Panc1 (cell line): ENCODE data around the gene ADGRA1. TPM values are rescaled to one million over a fixed set of nuclear protein-coding genes. Genes with fewer than 3 reads are reported as not detected.

Source experiments
- ATAC-seq: fragments of 200-7000 bp; cut with Tn5 transposase; 2 replicates; pipeline ENCODE4 v1.9.1; 2020; ENCODE audit warnings: mild to moderate bottlenecking, moderate library complexity
- BruUV-seq: library from RNA; stranded (reverse); fragments of 400-500 nt; replicated peaks from 2 replicates; lab custom pipeline; 2021; lab: Mats Ljungman, UMichigan
- CTCF ChIA-PET: fragments of 300-600 bp; sonication (Branson Sonifier 250); formaldehyde crosslinking; loops from one replicate; lab custom pipeline; 2022; ENCODE audit warnings: antibody characterized with exemption; lab: Charles Lee
- POLR2A ChIA-PET: fragments of 300-600 bp; sonication (Branson Sonifier 250); formaldehyde crosslinking; loops from one replicate; lab custom pipeline; 2022; ENCODE audit warnings: antibody characterized with exemption; lab: Charles Lee
- DNase-seq: peaks from one replicate; pipeline ENCODE4 v3.0.0-alpha.2; 2010; ENCODE audit warnings: low read depth, low spot score
- H3K27ac ChIP-seq: 2 replicates; pipeline ENCODE4 v1.5.1; 2011; ENCODE audit warnings: mild to moderate bottlenecking, low read length, inconsistent platforms
- H3K27me3 ChIP-seq: fragments of 200-500 bp; sonication (Bioruptor generic); 2 replicates; pipeline ENCODE4 v1.6.0; 2014; ENCODE audit warnings: low read length, inconsistent platforms; ENCODE audit not compliant: control insufficient read depth, insufficient read depth
- H3K36me3 ChIP-seq: fragments of 200-500 bp; sonication (Bioruptor generic); 2 replicates; pipeline ENCODE4 v1.5.1; 2014; ENCODE audit warnings: inconsistent platforms, mild to moderate bottlenecking, low read length, moderate library complexity; ENCODE audit not compliant: control insufficient read depth, insufficient read depth
- H3K4me1 ChIP-seq: 2 replicates; pipeline ENCODE4 v1.5.1; 2011; ENCODE audit warnings: inconsistent platforms, mild to moderate bottlenecking, low read length, moderate library complexity; ENCODE audit not compliant: control insufficient read depth, insufficient read depth
- H3K4me3 ChIP-seq, 2 experiments: 2 replicates each; pipeline ENCODE4 v1.5.1; 2011 to 2012; ENCODE audit warnings: low read depth in 2 of 2, low read length in 2 of 2, mild to moderate bottlenecking in 2 of 2, inconsistent platforms in 1 of 2, moderate library complexity in 1 of 2
- H3K9me3 ChIP-seq: fragments of 200-500 bp; sonication (Bioruptor generic); 2 replicates; pipeline ENCODE4 v1.5.1; 2014; ENCODE audit warnings: low read depth, mild to moderate bottlenecking, inconsistent platforms, low read length, moderate library complexity; ENCODE audit not compliant: control insufficient read depth, insufficient read depth
- CTCF ChIP-seq: fragments of 450-650 bp; IDR thresholded peaks from 2 replicates; pipeline ENCODE4 v1.5.1; 2017; ENCODE audit warnings: mild to moderate bottlenecking
- POLR2AphosphoS5 ChIP-seq: IDR thresholded peaks from 2 replicates; pipeline ENCODE4 v1.6.1; 2012; ENCODE audit warnings: mild to moderate bottlenecking, low read depth, low read length, moderate library complexity
- REST ChIP-seq, 2 experiments: IDR thresholded peaks; 2 replicates each; pipeline ENCODE4 v1.6.1; 2011 to 2012; ENCODE audit warnings: low read depth in 2 of 2, control low read depth in 1 of 2, low read length in 1 of 2, mild to moderate bottlenecking in 1 of 2, moderate library complexity in 1 of 2; ENCODE audit not compliant: insufficient read depth in 1 of 2
- SIN3A ChIP-seq: IDR thresholded peaks from 2 replicates; pipeline ENCODE4 v1.6.1; 2012; ENCODE audit warnings: low read depth, mild to moderate bottlenecking, low read length, moderate library complexity, borderline replicate concordance; ENCODE audit not compliant: insufficient read depth
- TCF7L2 ChIP-seq: IDR thresholded peaks from 2 replicates; pipeline ENCODE4 v1.6.1; 2011; ENCODE audit warnings: mild to moderate bottlenecking, low read depth, low read length, inconsistent platforms
- in situ Hi-C: cut with HindIII; loops from 2 replicates; pipeline ENCODE4 v1.10.0; 2016; ENCODE audit warnings: low sequenced_read_pairs, low pct_unique_long_range_greater_than_20kb
- intact Hi-C: fragments of 100-400 bp; cut with micrococcal nuclease; formaldehyde crosslinking; loops from one replicate; pipeline ENCODE4 v1.10.0; 2022; ENCODE audit not compliant: unreplicated experiment
- total RNA-seq: library from RNA; stranded (reverse); gene quantifications from one replicate; pipeline ENCODE4 v1.2.1, GENCODE V29; 2021; ENCODE audit not compliant: unreplicated experiment

The ADGRA1 gene
- total RNA-seq, 1 experiment from 2014 or later: 0.05 TPM

GRCh38 chr10:133121479-133121878 lies 33.8 kb downstream of the ADGRA1 start:
- in situ Hi-C loops: no loop called here
- H3K9me3 ChIP-seq: no peaks in the 10 kb centered on the region

GRCh38 chr10:133122171-133122935 lies 34.6 kb downstream of the ADGRA1 start:
- ChIA-PET POLR2A (no interaction called here), CTCF (no interaction called here)
- Histone ChIP-seq H3K4me3 (no peak overlapping the region), H3K27ac (no peak overlapping the region), H3K9me3 (no peaks in the 10 kb centered on the region), H3K27me3 (no peaks in the 10 kb centered on the region; the same call in 1 of the 2 replicates), H3K36me3 (no peaks in the 10 kb centered on the region), H3K4me1 (no peaks in the 10 kb centered on the region)
- TF ChIP-seq REST (IDR thresholded peaks at IDR 0.05; ENCODE audit: insufficient read depth in 1 of 2, low read depth in 2 of 2, low read length in 1 of 2) (no peak), SIN3A (no peak), TCF7L2 (no peak), CTCF (no peak), POLR2AphosphoS5 (no peak)
- no TSS peak for BruUV-seq
- in situ Hi-C loops (no loop called here), intact Hi-C loops (no loop called here)
- ATAC-seq: no peak
- no peak for DNase-seq

More at GRCh38 chr10:133121479-133121878, 33.8 kb downstream of the ADGRA1 start:
- TF ChIP-seq TCF7L2 (no peak), REST (IDR thresholded peaks at IDR 0.05; ENCODE audit: insufficient read depth in 1 of 2, low read depth in 2 of 2, low read length in 1 of 2) (no peak), SIN3A (no peak), POLR2AphosphoS5 (no peak), CTCF (no peak)
- intact Hi-C loops: no loop called here
- no TSS peak for BruUV-seq
- Histone ChIP-seq H3K4me1 (no peaks in the 10 kb centered on the region), H3K36me3 (no peaks in the 10 kb centered on the region), H3K4me3 (no peak overlapping the region), H3K27me3 (no peaks in the 10 kb centered on the region; the same call in 1 of the 2 replicates), H3K27ac (no peak overlapping the region)
- ATAC-seq (no peak), DNase-seq (no peak)
- ChIA-PET CTCF (no interaction called here), POLR2A (no interaction called here)
